Ectodermal cell (in vitro differentiated cells): ENCODE results near the gene SND1.

Experiments used
- H3K27ac ChIP-seq: 2 replicates; pipeline ENCODE4 v1.7.0; 2013; ENCODE audit warnings: mild to moderate bottlenecking, low read depth, low read length; ENCODE audit not compliant: insufficient read depth, poor library complexity, severe bottlenecking
- H3K27me3 ChIP-seq: 2 replicates; pipeline ENCODE4 v1.7.0; 2013; ENCODE audit warnings: mild to moderate bottlenecking, low read length; ENCODE audit not compliant: insufficient read depth, control insufficient read depth, poor library complexity, severe bottlenecking
- H3K36me3 ChIP-seq: one replicate; pipeline ENCODE4 v1.7.0; 2013; ENCODE audit warnings: low read length; ENCODE audit not compliant: control insufficient read depth, insufficient read depth
- H3K4me1 ChIP-seq: one replicate; pipeline ENCODE4 v1.7.0; 2013; ENCODE audit warnings: low read length; ENCODE audit not compliant: control insufficient read depth, insufficient read depth
- H3K4me3 ChIP-seq: 2 replicates; pipeline ENCODE4 v1.7.0; 2013; ENCODE audit warnings: low read depth, low read length, control low read depth; ENCODE audit not compliant: insufficient read depth
- H3K9me3 ChIP-seq: 2 replicates; pipeline ENCODE4 v1.7.0; 2013; ENCODE audit warnings: mild to moderate bottlenecking, low read length, moderate library complexity; ENCODE audit not compliant: control insufficient read depth
- WGBS, 2 experiments: methylation state at CpG; one replicate each; pipeline ENCODE4 v1.1.7; 2013; ENCODE audit warnings: missing lambda C conversion rate in 2 of 2; 5-methylcytosine and 5-hydroxymethylcytosine counted together

SND1 gene

GRCh38 chr7:128029405-128029995 is 377.5 kb downstream of the SND1 start:
- peak overlapping the region; percentile 82 for H3K4me3 ChIP-seq

GRCh38 chr7:128030263-128030653 is 378.3 kb downstream of the SND1 start:
- H3K27me3 ChIP-seq = peaks cover 19% of the 10 kb centered on the region
- 49 to 58% methylated on average over 21 of the region's 21 CpGs for WGBS, 2 experiments
- no peaks in the 10 kb centered on the region for H3K9me3 ChIP-seq
- H3K36me3 ChIP-seq = peaks cover 5% of the 10 kb centered on the region
- peak overlapping the region; percentile 82 for H3K4me3 ChIP-seq
- H3K27ac ChIP-seq = no peak overlapping the region
- peaks cover 35% of the 10 kb centered on the region for H3K4me1 ChIP-seq

More at GRCh38 chr7:128029405-128029995, 377.5 kb downstream of the SND1 start:
- Histone ChIP-seq H3K9me3 (no peaks in the 10 kb centered on the region), H3K36me3 (peaks cover 5% of the 10 kb centered on the region), H3K27me3 (peaks cover 19% of the 10 kb centered on the region), H3K27ac (no peak overlapping the region), H3K4me1 (peaks cover 36% of the 10 kb centered on the region)
- 96 to 97% methylated on average over 17 of the region's 17 CpGs for WGBS, 2 experiments

DNA sequence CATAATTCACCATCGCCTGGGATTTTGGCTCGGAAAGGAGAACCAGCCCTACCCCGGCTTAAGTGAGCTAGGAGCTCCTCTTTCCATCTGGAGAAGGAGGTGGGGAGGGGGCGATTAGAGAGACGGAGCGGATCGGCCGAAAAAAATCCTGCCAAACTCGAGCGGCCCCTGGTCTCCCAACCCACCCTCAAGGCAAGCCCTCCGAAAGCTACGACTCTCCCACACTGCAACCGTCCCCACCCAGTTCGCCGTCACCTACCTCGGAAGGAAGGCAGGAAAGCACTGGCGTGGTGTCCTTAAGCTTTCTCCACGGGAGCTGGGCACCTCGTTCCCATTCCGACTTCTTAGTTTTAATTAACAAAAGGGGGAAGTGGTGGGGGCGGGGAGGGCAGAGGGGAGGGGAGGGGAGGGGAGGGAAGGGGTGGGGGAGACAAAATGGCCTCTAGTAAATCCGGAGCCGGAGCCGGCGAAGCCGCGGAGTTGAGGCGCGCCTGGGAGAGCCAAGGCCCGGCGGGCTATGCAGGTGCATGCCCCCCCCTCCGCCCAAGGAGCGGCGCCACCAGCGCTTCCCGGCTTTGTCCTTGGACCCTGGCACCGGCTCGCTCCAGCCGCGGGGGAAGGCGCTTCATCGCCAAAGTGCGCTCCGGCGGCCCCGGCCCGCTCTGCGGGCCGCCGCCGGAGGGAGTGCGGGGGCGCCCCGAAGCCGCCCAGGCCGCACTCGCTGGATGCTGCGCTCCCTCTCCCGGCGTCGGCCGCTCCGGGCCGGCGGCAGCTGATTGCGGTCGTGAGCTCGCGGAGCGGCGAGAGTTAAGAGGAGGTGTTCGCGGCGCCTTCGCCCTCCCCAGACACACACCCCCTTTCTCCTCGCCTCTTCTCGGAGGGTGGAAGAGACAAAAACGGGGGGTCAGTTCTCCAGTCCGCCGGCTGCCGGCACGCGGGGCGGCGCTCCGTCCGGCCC is 378.9 kb downstream of the SND1 start, which contains the start of gene LRRC4:
LRRC4 (minus strand) TSS at position 784 of the 958 bp plus-strand sequence. CDS start 797 bp downstream, outside the sequence.
- peaks cover 19% of the 10 kb centered on the region for H3K27me3 ChIP-seq
- WGBS, 2 experiments = 0% methylated on average over 83 to 85 of the region's 87 CpGs
- H3K4me3 ChIP-seq = peak within 1 kb of the TSS; percentile 82
- H3K36me3 ChIP-seq = peaks cover 5% of the 10 kb centered on the region
- H3K9me3 ChIP-seq = no peaks in the 10 kb centered on the region
- peaks cover 28% of the 10 kb centered on the region for H3K4me1 ChIP-seq
- H3K27ac ChIP-seq = no peak within 1 kb of the TSS

DNA sequence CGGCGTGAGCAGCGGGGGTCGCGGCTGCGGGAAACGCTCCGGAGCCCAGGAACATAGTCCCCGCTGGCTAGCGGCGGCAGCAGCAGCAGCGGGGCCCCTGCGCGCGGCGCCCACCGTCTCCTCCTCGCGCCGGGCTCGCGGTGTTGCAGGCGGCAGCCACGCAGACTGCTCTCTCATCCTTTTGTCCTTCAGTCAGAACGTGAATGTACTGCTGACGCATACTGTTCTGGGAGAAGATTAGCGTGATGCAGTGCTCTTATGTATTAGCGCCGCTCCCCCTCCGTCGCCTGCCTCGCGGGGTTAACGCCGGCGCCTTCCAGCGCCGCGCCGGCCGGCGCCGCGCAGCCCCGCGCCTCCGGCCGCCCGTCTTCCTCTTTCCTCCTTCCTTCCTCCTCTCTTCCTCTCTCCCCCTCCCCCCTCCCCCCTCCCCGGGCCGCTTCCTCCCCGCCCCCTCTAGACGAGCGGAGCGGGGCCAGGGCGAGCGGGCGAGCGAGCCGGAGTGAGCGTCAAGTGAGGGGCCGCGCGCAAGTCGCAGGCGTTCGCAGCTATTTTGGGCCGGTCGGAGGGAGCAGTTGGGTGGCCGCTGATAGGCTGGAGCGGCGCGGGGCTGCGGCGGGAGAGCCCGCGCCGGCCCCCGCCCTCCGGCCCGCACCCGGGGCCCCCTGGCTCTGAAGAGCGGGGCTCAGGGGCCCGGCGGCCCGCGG is 380.1 kb downstream of the SND1 start:
- Histone ChIP-seq H3K27me3 (peaks cover 19% of the 10 kb centered on the region), H3K4me3 (peak overlapping the region; percentile 82), H3K4me1 (peaks cover 17% of the 10 kb centered on the region), H3K27ac (no peak overlapping the region), H3K36me3 (peaks cover 5% of the 10 kb centered on the region), H3K9me3 (no peaks in the 10 kb centered on the region)
- 0% methylated on average over 84 to 85 of the region's 87 CpGs for WGBS, 2 experiments

- WGBS, 2 experiments = 3 to 4% methylated on average over 41 of the region's 41 CpGs
Observed at GRCh38 chr7:128032605-128033235, 380.7 kb downstream of the SND1 start.

DNA sequence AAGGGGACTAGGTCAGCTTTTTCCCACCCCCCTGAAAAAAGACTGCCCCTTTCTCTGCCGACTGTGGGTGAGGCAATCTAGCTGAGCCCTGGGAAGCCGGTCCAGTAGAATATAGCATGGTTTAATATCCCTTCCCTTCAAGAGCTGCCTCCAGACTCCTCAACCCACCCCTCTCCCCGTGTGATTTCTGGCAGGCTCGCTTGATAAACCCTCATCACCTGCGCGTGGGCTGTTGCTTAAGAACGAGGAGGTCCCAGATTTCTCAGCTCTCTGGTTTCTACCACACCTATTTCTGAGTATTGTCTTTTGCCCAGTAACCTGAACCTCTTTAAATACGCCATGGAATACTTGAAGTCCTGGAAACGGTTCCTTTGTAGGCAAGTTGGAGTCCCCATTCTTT is 381.3 kb downstream of the SND1 start:
- 68 to 73% methylated on average over 9 of the region's 9 CpGs for WGBS, 2 experiments
- peaks cover 5% of the 10 kb centered on the region for H3K36me3 ChIP-seq
- peak overlapping the region; percentile 82 for H3K4me3 ChIP-seq

More at GRCh38 chr7:128032605-128033235, 380.7 kb downstream of the SND1 start:
- Histone ChIP-seq H3K27ac (no peak overlapping the region), H3K36me3 (peaks cover 5% of the 10 kb centered on the region), H3K4me1 (peaks cover 10% of the 10 kb centered on the region), H3K9me3 (no peaks in the 10 kb centered on the region), H3K27me3 (peaks cover 19% of the 10 kb centered on the region), H3K4me3 (peak overlapping the region; percentile 82)

GRCh38 chr7:128034825-128035224 is 382.8 kb downstream of the SND1 start:
- Histone ChIP-seq H3K27me3 (peaks cover 19% of the 10 kb centered on the region), H3K36me3 (peaks cover 1% of the 10 kb centered on the region), H3K9me3 (no peaks in the 10 kb centered on the region), H3K4me3 (no peak overlapping the region), H3K27ac (no peak overlapping the region), H3K4me1 (peaks cover 7% of the 10 kb centered on the region)
- 86 to 88% methylated on average over 2 of the region's 2 CpGs for WGBS, 2 experiments

More for the DNA sequence above, 381.3 kb downstream of the SND1 start:
- Histone ChIP-seq H3K27ac (no peak overlapping the region), H3K27me3 (peaks cover 19% of the 10 kb centered on the region), H3K4me1 (peaks cover 9% of the 10 kb centered on the region), H3K9me3 (no peaks in the 10 kb centered on the region)

GRCh38 chr7:128035712-128036111 is 383.7 kb downstream of the SND1 start:
- Histone ChIP-seq H3K36me3 (no peaks in the 10 kb centered on the region), H3K9me3 (no peaks in the 10 kb centered on the region), H3K4me1 (peaks cover 3% of the 10 kb centered on the region), H3K27me3 (peaks cover 19% of the 10 kb centered on the region), H3K27ac (no peak overlapping the region), H3K4me3 (no peak overlapping the region)
- WGBS, 2 experiments = 73 to 75% methylated on average over 3 of the region's 3 CpGs

DNA sequence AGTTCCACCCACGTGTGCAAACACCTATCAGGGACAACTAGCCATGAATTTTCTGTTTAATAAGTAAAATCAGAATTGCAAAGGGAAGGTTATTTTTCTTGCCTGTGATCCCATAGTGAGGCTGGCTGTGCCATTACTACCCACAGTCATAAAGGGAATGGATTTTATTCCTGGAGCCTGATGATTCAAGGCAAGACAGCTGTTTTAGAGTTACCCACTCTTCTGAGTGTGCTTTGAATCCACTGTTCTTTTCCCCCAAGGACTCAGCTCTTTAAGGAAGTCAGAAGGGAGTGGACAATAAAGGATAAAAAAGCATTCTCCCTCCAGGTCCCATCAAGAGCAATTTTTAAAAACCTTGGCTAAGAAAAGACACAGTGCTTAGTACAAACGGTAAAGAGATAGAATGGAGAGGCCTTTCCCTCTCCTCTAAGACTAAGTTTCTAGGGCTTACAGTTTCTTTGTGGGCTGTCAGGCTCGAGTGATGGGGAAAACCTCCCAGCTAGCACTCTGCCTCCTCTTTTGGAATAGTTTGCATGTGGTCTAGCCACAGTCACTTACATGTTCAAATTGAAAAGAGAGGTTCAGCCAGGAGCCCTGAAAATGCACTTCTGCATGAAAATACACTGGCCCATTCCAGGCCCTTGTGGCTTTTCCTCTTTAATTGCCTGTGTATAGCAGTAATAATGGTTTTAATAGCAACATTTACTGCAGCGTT is 384.4 kb downstream of the SND1 start:
- 86 to 89% methylated on average over 4 of the region's 4 CpGs for WGBS, 2 experiments

More for the DNA sequence above, 384.4 kb downstream of the SND1 start:
- Histone ChIP-seq H3K9me3 (no peaks in the 10 kb centered on the region), H3K27me3 (peaks cover 19% of the 10 kb centered on the region), H3K4me1 (peaks cover 3% of the 10 kb centered on the region), H3K36me3 (no peaks in the 10 kb centered on the region), H3K4me3 (no peak overlapping the region), H3K27ac (no peak overlapping the region)
